OCI-LY7 (cell line): ENCODE results near the gene DNAJC5G.

ENCODE experiments used
- EZH2phosphoT487 ChIP-seq: fragments of 200-600 bp; sonication (generic); IDR thresholded peaks from 2 replicates; pipeline ENCODE4 v1.6.1; 2018; ENCODE audit warnings: low read depth, borderline replicate concordance, mild to moderate bottlenecking, mixed run types, antibody characterized with exemption, low read length, moderate library complexity, mixed read lengths
- TF ChIP-seq, protein P1 (sequence below): fragments of 200-600 bp; sonication (generic); conservative IDR thresholded peaks from 2 replicates; pipeline ENCODE4 v1.5.1; 2014; ENCODE audit warnings: mild to moderate bottlenecking, antibody characterized with exemption, low read length, moderate library complexity, mixed read lengths

DNA sequence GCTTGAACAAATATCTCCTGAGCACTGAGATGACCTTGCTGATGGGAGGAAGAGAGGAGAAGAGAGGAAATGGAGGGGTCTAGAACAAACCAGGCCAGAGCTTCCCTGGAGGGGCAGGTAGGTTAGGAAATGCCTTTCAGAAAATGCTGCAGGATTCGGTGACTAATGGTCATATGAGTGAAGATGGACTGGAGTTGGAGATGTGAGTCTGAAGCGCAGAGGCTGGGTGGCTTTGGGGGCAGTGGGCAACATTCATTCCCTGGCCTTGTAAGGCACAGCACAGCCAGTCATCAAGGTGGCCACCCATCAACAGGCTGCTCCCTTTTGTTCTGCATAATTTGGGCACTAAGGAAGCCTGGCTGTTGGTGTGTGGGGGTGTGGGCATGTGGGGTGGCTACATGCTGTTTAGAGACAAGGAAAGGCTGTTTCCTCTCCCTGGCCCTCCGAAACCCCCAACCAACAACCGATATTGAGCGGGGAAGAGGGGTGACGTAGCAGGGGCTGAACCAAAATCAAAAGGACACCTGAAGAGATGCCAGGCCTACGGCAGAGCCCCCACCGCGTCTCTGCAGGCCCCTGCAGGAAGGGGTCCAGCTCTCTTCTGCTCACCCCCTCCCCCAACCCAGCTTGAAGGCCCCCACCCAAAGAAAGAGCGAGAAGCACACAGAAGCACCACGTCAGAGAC, 13.8 kb upstream of the DNAJC5G start:
- no peak for TF ChIP-seq EZH2phosphoT487
- TF ChIP-seq, protein P1, sequence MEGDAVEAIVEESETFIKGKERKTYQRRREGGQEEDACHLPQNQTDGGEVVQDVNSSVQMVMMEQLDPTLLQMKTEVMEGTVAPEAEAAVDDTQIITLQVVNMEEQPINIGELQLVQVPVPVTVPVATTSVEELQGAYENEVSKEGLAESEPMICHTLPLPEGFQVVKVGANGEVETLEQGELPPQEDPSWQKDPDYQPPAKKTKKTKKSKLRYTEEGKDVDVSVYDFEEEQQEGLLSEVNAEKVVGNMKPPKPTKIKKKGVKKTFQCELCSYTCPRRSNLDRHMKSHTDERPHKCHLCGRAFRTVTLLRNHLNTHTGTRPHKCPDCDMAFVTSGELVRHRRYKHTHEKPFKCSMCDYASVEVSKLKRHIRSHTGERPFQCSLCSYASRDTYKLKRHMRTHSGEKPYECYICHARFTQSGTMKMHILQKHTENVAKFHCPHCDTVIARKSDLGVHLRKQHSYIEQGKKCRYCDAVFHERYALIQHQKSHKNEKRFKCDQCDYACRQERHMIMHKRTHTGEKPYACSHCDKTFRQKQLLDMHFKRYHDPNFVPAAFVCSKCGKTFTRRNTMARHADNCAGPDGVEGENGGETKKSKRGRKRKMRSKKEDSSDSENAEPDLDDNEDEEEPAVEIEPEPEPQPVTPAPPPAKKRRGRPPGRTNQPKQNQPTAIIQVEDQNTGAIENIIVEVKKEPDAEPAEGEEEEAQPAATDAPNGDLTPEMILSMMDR = no peak
